B cell (primary cell): ENCODE data around the gene MALSU1.

ENCODE experiments used
- CTCF ChIP-seq: fragments of 200-600 bp; IDR thresholded peaks from one replicate; pipeline ENCODE4 v1.8.0; 2022; ENCODE audit warnings: antibody characterized with exemption, mild to moderate bottlenecking
- EZH2 ChIP-seq: IDR thresholded peaks from 2 replicates; pipeline ENCODE4 v1.6.1; 2012; ENCODE audit warnings: borderline replicate concordance, low read depth, mild to moderate bottlenecking, moderate library complexity, low read length; ENCODE audit not compliant: insufficient read depth, poor library complexity, severe bottlenecking

- no peak for TF ChIP-seq CTCF
- TF ChIP-seq EZH2 = no peak
These were observed 47.2 kb downstream of the MALSU1 start for GRCh38 chr7:23346316-23346715.
